Keratinocyte (primary cell): ENCODE data around the gene FIZ1. TPM values are rescaled to one million over a fixed set of nuclear protein-coding genes. Genes with fewer than 3 reads are reported as not detected.

Experiments used
- DNase-seq: peaks from one replicate; pipeline ENCODE4 v3.0.0-alpha.2; 2011; ENCODE audit warnings: low read depth, missing footprints, low spot score
- FAIRE-seq: peaks from 2 replicates; lab custom pipeline; 2011; peaks lifted over from hg19 to GRCh38; lab: Jason Lieb, UNC
- H2AFZ ChIP-seq: 2 replicates; pipeline ENCODE4 v1.6.0; 2012; ENCODE audit warnings: low read length, control low read depth, inconsistent platforms; ENCODE audit not compliant: control insufficient read depth
- H3K27ac ChIP-seq: 2 replicates; pipeline ENCODE4 v1.5.1; 2011; ENCODE audit warnings: low read length; ENCODE audit not compliant: control insufficient read depth, insufficient read depth
- H3K27me3 ChIP-seq: 3 replicates; pipeline ENCODE4 v1.6.0; 2011; ENCODE audit warnings: low read length; ENCODE audit not compliant: control insufficient read depth, insufficient read depth; ENCODE audit errors: extremely low read depth
- H3K36me3 ChIP-seq, 2 experiments: 2 replicates in 1 of 2; 3 replicates in 1 of 2; pipeline ENCODE4 v1.5.1; 2011; ENCODE audit warnings: low read length in 2 of 2, mild to moderate bottlenecking in 1 of 2; ENCODE audit not compliant: control insufficient read depth in 2 of 2, insufficient read depth in 2 of 2; ENCODE audit errors: extremely low read depth in 1 of 2
- H3K4me1 ChIP-seq: 3 replicates; pipeline ENCODE4 v1.5.1; 2011; ENCODE audit warnings: low read length; ENCODE audit not compliant: control insufficient read depth, insufficient read depth; ENCODE audit errors: extremely low read depth
- H3K4me2 ChIP-seq: 3 replicates; pipeline ENCODE4 v1.6.0; 2011; ENCODE audit warnings: low read depth, low read length; ENCODE audit not compliant: control insufficient read depth, insufficient read depth; ENCODE audit errors: extremely low read depth
- H3K4me3 ChIP-seq, 3 experiments: fragments of 200-600 bp in 1 of 3; sonication (generic) in 1 of 3; 2 replicates in 2 of 3; 3 replicates in 1 of 3; pipeline ENCODE4 v1.5.1; 2011 to 2016; ENCODE audit warnings: low read length in 3 of 3, mild to moderate bottlenecking in 3 of 3, control low read depth in 2 of 3, inconsistent platforms in 1 of 3, low read depth in 1 of 3, mixed read lengths in 1 of 3, mixed run types in 1 of 3, moderate library complexity in 1 of 3; ENCODE audit not compliant: control insufficient read depth in 2 of 3, insufficient read depth in 2 of 3; ENCODE audit errors: extremely low read depth in 1 of 3
- H3K79me2 ChIP-seq: 2 replicates; pipeline ENCODE4 v1.6.0; 2012; ENCODE audit warnings: low read length; ENCODE audit not compliant: control insufficient read depth, insufficient read depth
- H3K9ac ChIP-seq: 3 replicates; pipeline ENCODE4 v1.6.0; 2011; ENCODE audit warnings: low read length; ENCODE audit not compliant: control insufficient read depth, insufficient read depth; ENCODE audit errors: extremely low read depth
- H3K9me1 ChIP-seq: 3 replicates; pipeline ENCODE4 v1.6.0; 2011; ENCODE audit warnings: low read length; ENCODE audit not compliant: control insufficient read depth, insufficient read depth; ENCODE audit errors: extremely low read depth
- H3K9me3 ChIP-seq: 2 replicates; pipeline ENCODE4 v1.5.1; 2012; ENCODE audit warnings: low read depth, low read length; ENCODE audit not compliant: control insufficient read depth
- H4K20me1 ChIP-seq: 3 replicates; pipeline ENCODE4 v1.6.0; 2011; ENCODE audit warnings: low read length; ENCODE audit not compliant: control insufficient read depth, insufficient read depth; ENCODE audit errors: extremely low read depth
- CTCF ChIP-seq, 3 experiments: IDR thresholded peaks in 1 of 3; conservative IDR thresholded peaks in 1 of 3; optimal IDR thresholded peaks in 1 of 3; 2 replicates in 2 of 3; 3 replicates in 1 of 3; pipeline versions ENCODE3 to v1.5.1; 2011; ENCODE audit warnings: low read length in 3 of 3, mild to moderate bottlenecking in 3 of 3, moderate library complexity in 2 of 3, control low read depth in 1 of 3, inconsistent platforms in 1 of 3; ENCODE audit not compliant: insufficient read depth in 2 of 3; ENCODE audit errors: extremely low read depth in 1 of 3
- EZH2 ChIP-seq: IDR thresholded peaks from one replicate; pipeline ENCODE4 v1.6.1; 2012; ENCODE audit warnings: inconsistent platforms, mild to moderate bottlenecking, low read length, moderate library complexity
- dilution Hi-C: fragments of 300-500 bp; cut with MboI; formaldehyde crosslinking; loops from one replicate; pipeline ENCODE4 v1.7.0; 2020; ENCODE audit warnings: low sequenced_read_pairs; ENCODE audit not compliant: extremely low pct_ligation_motif_present
- polyA plus RNA-seq, 5 experiments: library from polyadenylated mRNA; depleted of rRNA in 3 of 5; stranded (reverse) in 3 of 5; stranded (forward) in 1 of 5; unstranded in 1 of 5; fragments of >200 nt; gene quantifications; 1 replicate in 1 of 5; 2 replicates in 3 of 5; 3 replicates in 1 of 5; pipeline versions ENCODE4 v1.2.1 to v1.2.3, GENCODE V29; 2011 to 2012; ENCODE audit warnings: missing spikeins in 2 of 5, low read depth in 1 of 5, low replicate concordance in 1 of 5

The FIZ1 gene
- polyA plus RNA-seq, 1 donor (not counting 4 experiments of a cell fraction or from before 2014, with no cell fraction given) = 2.7 TPM

- peaks cover 13% of the 10 kb centered on the region for H3K4me1 ChIP-seq
- no peak overlapping the region for H3K27ac ChIP-seq
- no peak for TF ChIP-seq CTCF (optimal IDR thresholded peaks at IDR 0.05 in 1 of 3, IDR thresholded peaks at IDR 0.05 in 1 of 3, conservative IDR thresholded peaks at IDR 0.05 in 1 of 3; ENCODE audit: extremely low read depth in 1 of 3, insufficient read depth in 2 of 3, low read length in 3 of 3)
- no peak for TF ChIP-seq EZH2
- H3K9me1 ChIP-seq = no peaks in the 10 kb centered on the region
- H3K36me3 ChIP-seq = peaks cover 4 to 5% of the 10 kb centered on the region in 2 experiments
- FAIRE-seq = no peak
- peaks cover 3% of the 10 kb centered on the region for H4K20me1 ChIP-seq
- DNase-seq = no peak
- H3K9me3 ChIP-seq = no peaks in the 10 kb centered on the region
- no peak overlapping the region for H2AFZ ChIP-seq
- H3K27me3 ChIP-seq = no peaks in the 10 kb centered on the region
- H3K79me2 ChIP-seq = no peaks in the 10 kb centered on the region
- H3K4me2 ChIP-seq = no peak overlapping the region
- no peak overlapping the region for H3K4me3 ChIP-seq
- H3K9ac ChIP-seq = no peak overlapping the region
- dilution Hi-C loops = no loop called here
Observed at GRCh38 chr19:55621673-55622231, 22.4 kb upstream of the FIZ1 start.

GRCh38 chr19:55621205-55621672 is 21.9 kb upstream of the FIZ1 start:
- Histone ChIP-seq H2AFZ (no peak overlapping the region), H3K9ac (no peak overlapping the region), H3K79me2 (no peaks in the 10 kb centered on the region), H3K9me1 (no peaks in the 10 kb centered on the region), H4K20me1 (peaks cover 3% of the 10 kb centered on the region), H3K9me3 (no peaks in the 10 kb centered on the region), H3K4me2 (no peak overlapping the region), H3K4me3 (no peak overlapping the region), H3K27me3 (no peaks in the 10 kb centered on the region), H3K4me1 (peaks cover 13% of the 10 kb centered on the region), H3K27ac (no peak overlapping the region), H3K36me3 (peaks cover 5 to 6% of the 10 kb centered on the region in 2 experiments)
- dilution Hi-C loops = no loop called here
- no peak for DNase-seq
- no peak for FAIRE-seq
- no peak for TF ChIP-seq CTCF (optimal IDR thresholded peaks at IDR 0.05 in 1 of 3, IDR thresholded peaks at IDR 0.05 in 1 of 3, conservative IDR thresholded peaks at IDR 0.05 in 1 of 3; ENCODE audit: extremely low read depth in 1 of 3, insufficient read depth in 2 of 3, low read length in 3 of 3)
- TF ChIP-seq EZH2 = no peak
